Amygdala (tissue), 56 donors: ENCODE results near the gene ALG10.
"Not testable (repeated sequence)": the region's sequence is repeated elsewhere in the genome, so short reads cannot be mapped to it uniquely, and the experiment has no call there.

Source experiments
- DNase-seq, 56 donors: peaks; one replicate each; lab custom pipeline; 2025; lab: John Stamatoyannopoulos, UW

ALG10 gene

GRCh38 chr12:34022079-34022830 lies at the start of gene ALG10:
TSS of gene ALG10 (plus strand) at chr12:34022496. CDS start at chr12:34022600, 104 bp downstream.
- DNase-seq = peak; percentile 34 to 97 (median 93)

- not testable (repeated sequence) for DNase-seq
Observed at GRCh38 chr12:33972884-33973283, 49.4 kb upstream of the ALG10 start.

- no peak for DNase-seq
Observed at GRCh38 chr12:33977887-33978286, 44.4 kb upstream of the ALG10 start.

GRCh38 chr12:33988197-33988805 lies 34.0 kb upstream of the ALG10 start:
- DNase-seq = no peak

- DNase-seq = no peak
Observed at GRCh38 chr12:33988913-33989312, 33.4 kb upstream of the ALG10 start.

- DNase-seq = no peak
Observed at GRCh38 chr12:33994857-33995808, 27.2 kb upstream of the ALG10 start.

- DNase-seq = not testable (repeated sequence)
Observed at GRCh38 chr12:34008835-34009234, 13.5 kb upstream of the ALG10 start.

- DNase-seq = no peak
Observed at GRCh38 chr12:34016361-34016760, 5.9 kb upstream of the ALG10 start.

- DNase-seq = no peak
Observed at GRCh38 chr12:34021071-34021470, 1.2 kb upstream of the ALG10 start.

- DNase-seq = not testable (repeated sequence)
Observed at GRCh38 chr12:34027661-34028060, 5.4 kb downstream of the ALG10 start.

- no peak for DNase-seq
Observed at GRCh38 chr12:34030591-34030990, 8.3 kb downstream of the ALG10 start.

GRCh38 chr12:34033628-34034296 lies 11.5 kb downstream of the ALG10 start:
- no peak for DNase-seq

GRCh38 chr12:34038357-34038756 lies 16.1 kb downstream of the ALG10 start:
- not testable (repeated sequence) for DNase-seq

- DNase-seq = no peak
Observed at GRCh38 chr12:34046570-34046969, 24.3 kb downstream of the ALG10 start.

GRCh38 chr12:34047855-34048254 lies 25.6 kb downstream of the ALG10 start:
- DNase-seq = not testable (repeated sequence)

GRCh38 chr12:34048714-34049113 lies 26.4 kb downstream of the ALG10 start:
- DNase-seq = no peak

- no peak for DNase-seq
Observed at GRCh38 chr12:34051486-34051885, 29.2 kb downstream of the ALG10 start.

- DNase-seq = peak in 2 of 56 donors; percentile 1 to 21
Observed at GRCh38 chr12:34054938-34055337, 32.6 kb downstream of the ALG10 start.
